T47D (cell line): ENCODE results near the gene PRCP.
"Not testable (repeated sequence)": the region's sequence is repeated elsewhere in the genome, so short reads cannot be mapped to it uniquely, and the experiment has no call there.

ENCODE experiments used
- DNase-seq, 2 experiments: peaks; one replicate each; pipeline versions ENCODE4 v3.0.0 to v3.0.0-alpha.2; 2011 to 2012; ENCODE audit warnings: low read depth in 1 of 2, low spot score in 1 of 2
- JUND ChIP-seq: IDR thresholded peaks from 2 replicates; pipeline ENCODE4 v1.6.1; 2012; ENCODE audit warnings: low read depth
- in situ Hi-C: cut with HindIII; loops from 2 replicates; pipeline ENCODE4 v1.10.0; 2016; ENCODE audit warnings: low sequenced_read_pairs, low pct_unique_long_range_greater_than_20kb

Gene PRCP

DNA sequence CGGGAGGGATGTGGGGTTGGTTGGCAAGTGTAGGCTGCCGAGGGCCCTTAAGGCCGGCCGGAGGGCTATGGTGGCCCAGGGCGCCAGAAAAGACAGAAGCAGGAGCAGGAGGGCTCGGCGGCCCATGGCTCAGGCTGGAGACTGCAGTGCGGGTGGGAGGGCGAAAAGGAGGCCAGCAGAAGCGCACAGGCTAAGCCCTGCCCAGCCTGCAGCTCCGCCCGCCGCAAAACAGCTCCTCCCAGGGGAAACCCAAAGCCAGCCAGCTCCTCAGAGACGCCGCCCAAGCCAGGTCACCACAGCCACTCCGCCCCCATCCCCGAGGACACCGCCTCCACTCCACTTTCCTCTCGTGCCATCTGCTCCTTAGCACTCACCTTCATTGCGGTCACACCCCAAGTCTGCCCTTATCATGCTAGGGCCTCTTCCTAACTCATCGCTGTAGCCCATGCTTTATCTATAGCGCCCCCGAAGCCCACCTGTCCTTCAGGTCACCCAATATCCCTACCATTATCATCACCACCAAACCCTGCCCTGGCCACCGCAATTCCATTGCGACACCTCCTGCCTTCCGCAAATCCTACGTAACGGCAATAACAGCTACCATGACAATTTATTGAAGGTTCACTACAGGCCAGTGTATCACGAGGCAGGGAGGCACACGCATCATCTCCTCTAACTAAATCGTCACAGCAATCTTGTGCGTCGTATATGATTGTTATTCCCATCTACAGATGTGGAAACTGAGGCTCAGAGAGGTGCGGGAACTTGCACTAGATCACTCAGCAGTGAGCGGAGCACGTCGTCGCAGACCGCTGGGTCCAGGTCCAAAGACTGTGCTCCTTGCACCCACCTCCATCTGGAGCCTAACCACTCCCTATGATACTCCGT, at the start of gene PRCP:
Gene PRCP, minus strand, starts transcription at position 154 of the 888 bp plus-strand sequence. Its CDS starts 28 bp downstream, at position 126.
- TF ChIP-seq JUND = no peak
- peak; percentile 92 to 96 for DNase-seq
- in situ Hi-C loops = no loop called here

DNA sequence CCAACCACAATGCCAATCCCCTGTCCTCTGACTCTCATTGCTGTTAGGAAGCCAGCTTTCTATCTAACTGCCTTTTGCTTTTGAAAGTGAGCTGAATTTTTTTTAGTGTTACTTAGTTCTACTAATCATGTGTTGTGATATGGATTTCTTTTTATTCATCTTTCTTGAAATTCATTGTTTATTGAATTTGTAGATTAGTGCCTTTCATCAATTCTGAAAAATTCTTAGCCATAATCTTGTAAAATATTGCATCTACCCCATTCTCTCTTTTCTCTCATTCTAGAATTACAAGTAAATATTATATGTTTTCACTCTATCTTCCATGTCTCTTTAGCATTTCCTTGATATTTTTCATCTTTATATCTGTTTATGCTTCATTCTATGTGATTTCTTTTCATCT, 49.1 kb upstream of the PRCP start:
- no peak for TF ChIP-seq JUND
- no peak for DNase-seq
- in situ Hi-C loops = no loop called here

- in situ Hi-C loops = no loop called here
- DNase-seq = no peak
- TF ChIP-seq JUND = no peak
Measured at GRCh38 chr11:82945682-82946081, 45.5 kb upstream of the PRCP start.

DNA sequence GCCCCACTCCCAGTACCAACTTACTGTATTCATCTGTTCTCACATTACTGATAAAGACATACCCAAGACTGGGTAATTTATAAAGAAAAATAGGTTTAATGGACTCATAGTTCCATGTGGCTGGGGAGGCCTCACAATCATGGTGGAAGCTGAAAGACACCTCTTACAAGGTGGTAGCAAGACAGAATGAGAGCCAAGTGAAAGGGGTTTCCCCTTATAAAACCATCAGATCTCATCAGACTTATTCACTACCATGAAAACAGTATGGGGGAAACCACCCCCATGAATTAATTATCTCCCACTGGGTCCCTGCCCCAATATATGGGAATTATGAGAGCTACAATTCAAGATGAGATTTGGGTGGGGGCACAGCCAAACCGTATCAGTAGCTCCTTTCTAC, 44.8 kb upstream of the PRCP start:
- in situ Hi-C loops = not testable (repeated sequence)

DNA sequence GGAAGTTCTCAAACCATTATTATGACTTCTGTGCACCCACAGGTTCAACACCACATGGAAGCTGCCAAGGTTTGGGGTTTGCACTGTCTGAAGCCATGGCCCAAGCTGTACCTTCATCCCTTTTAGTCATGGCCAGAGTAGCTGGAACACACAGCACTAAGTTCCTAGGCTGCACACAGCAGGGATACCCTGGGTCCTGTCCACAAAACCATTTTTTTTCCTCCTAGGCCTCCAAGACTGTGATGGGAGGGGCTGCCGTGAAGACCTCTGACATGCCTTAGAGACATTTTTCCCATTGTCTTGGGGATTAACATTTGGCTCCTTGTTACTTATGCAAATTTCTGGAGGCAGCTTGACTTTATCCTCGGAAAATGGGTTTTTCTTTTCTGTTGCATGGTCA, 44.0 kb upstream of the PRCP start:
- DNase-seq = no peak
- in situ Hi-C loops = no loop called here
- TF ChIP-seq JUND = no peak

More for the DNA sequence above, 44.8 kb upstream of the PRCP start:
- DNase-seq = not testable (repeated sequence)

GRCh38 chr11:82943430-82943829, 43.2 kb upstream of the PRCP start:
- DNase-seq, in situ Hi-C loops: not testable (repeated sequence)

DNA sequence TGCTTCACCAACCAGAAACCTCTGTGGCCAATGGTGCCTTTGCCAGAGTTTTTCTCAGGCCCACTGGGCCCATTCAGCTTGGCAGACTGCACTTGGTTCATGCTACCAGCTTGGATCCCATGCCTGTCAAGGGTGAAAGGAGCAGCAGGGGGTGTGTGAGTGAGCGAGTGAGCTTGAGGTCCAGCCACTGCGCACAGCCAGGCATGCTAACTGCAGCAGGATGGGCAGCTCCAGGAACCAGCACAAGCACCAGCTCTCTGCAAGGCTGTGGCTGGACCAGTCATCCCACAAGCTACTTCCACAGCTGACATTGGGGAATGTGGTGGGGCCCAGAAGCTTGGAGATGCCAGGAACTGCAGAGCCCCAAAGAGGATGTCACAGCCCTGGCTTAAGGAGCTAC, 42.1 kb upstream of the PRCP start:
- in situ Hi-C loops = no loop called here
- DNase-seq = no peak
- TF ChIP-seq JUND = no peak

- in situ Hi-C loops = no loop called here
- no peak for TF ChIP-seq JUND
- DNase-seq = no peak
Measured at GRCh38 chr11:82939456-82939855, 39.2 kb upstream of the PRCP start.

DNA sequence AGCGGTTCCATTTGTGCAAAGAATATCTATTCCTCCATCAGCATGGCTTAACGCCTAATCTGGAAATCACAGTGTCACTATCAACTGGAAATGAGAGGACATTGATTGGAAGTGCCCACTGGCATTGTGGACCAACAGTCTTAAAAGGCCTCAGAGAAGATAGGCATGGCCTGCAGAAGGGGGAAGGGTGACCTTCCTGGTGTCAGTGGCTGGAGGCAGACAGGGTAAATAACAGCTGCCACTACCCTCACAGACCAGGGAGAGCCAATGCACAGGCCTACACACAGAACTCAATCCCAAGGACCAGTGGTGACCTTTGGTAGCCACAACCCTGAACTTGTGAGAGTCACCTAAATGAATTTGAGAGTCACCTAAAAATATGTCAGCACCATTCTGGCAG, 37.3 kb upstream of the PRCP start:
- in situ Hi-C loops = no loop called here
- DNase-seq = no peak
- TF ChIP-seq JUND = no peak

DNA sequence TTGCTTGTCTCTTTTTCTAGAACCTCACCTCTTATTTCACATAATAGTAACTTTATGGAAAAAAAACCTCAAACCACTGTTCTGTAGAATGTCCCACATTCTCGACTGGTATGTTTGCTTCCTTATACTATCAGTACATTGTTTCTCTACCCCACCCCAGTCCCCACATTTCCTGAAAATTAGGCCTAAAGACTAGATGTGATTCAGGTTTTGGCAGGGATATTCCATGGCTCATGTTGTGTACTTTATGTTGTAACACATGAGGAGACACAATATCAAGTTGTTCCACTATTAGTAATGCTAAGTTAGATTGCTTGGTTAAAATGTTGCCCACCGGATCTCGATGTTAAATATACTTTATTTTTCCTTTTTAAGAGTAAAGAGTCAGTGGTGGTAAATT, 36.0 kb upstream of the PRCP start:
- no peak for DNase-seq
- no peak for TF ChIP-seq JUND
- in situ Hi-C loops = no loop called here

GRCh38 chr11:82932564-82932963, 32.3 kb upstream of the PRCP start:
- no peak for TF ChIP-seq JUND
- in situ Hi-C loops = no loop called here
- no peak for DNase-seq

DNA sequence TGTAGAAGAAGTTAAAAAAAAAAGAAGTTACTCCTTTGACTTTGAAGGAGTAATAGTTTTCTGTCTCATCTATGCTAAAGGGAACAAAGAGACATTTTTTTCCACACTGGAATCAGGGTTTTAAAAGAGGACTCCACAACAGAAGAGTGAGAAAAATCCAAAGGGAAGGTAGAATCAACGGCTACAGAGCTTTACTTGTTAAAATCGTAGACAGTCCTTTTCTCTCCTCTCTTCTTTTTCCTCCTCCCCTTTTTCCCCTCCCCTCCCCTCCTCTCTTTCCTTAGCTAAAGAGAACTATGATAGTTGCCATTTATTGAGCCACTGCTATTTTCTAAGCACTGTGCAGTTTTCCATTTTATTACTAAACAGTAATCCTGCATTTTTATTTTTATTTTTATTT, 30.5 kb upstream of the PRCP start:
- DNase-seq = no peak
- in situ Hi-C loops = no loop called here
- no peak for TF ChIP-seq JUND

- in situ Hi-C loops = no loop called here
- DNase-seq = no peak
- no peak for TF ChIP-seq JUND
Measured at GRCh38 chr11:82930229-82930628, 30.0 kb upstream of the PRCP start.

DNA sequence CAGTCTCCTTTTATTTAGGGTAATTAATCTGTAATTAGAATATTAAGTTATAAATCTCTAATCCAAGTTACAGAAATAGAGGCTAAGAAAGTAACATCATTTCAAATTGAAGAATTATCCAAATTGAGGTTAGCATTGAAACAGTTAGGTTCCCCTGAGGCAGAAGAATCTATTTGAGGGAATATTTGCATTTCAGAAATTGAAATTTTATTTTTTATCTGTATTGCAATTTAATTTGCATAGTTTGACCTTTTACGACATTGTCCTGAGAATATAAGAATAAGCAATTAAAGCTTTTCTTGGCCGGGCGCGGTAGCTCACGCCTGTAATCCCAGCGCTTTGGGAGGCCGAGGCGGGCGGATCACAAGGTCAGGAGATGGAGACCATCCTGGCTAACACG, 28.9 kb upstream of the PRCP start:
- DNase-seq = no peak
- TF ChIP-seq JUND = no peak
- in situ Hi-C loops = no loop called here
